Stimulated activated naive CD8-positive, alpha-beta T cell treated with anti-CD3 and anti-CD28 coated beads, Interleukin-15, Interleukin-2, amounts not matched to agents 100 ng/mL and 50 ng/mL, for 24 hours (primary cell): ENCODE data around the gene C1QTNF12.

Experiments used
- H3K27ac Mint-ChIP-seq: one replicate; pipeline ENCODE4 v1.8.0; 2021; ENCODE audit warnings: mild to moderate bottlenecking, mixed read lengths
- H3K27me3 Mint-ChIP-seq: one replicate; pipeline ENCODE4 v1.8.0; 2021; ENCODE audit warnings: mixed read lengths
- H3K36me3 Mint-ChIP-seq: one replicate; pipeline ENCODE4 v1.8.0; 2021; ENCODE audit warnings: low read depth, mixed read lengths
- H3K4me1 Mint-ChIP-seq: one replicate; pipeline ENCODE4 v1.8.0; 2021; ENCODE audit warnings: low read depth, mixed read lengths
- H3K4me3 Mint-ChIP-seq: one replicate; pipeline ENCODE4 v1.8.0; 2021; ENCODE audit warnings: mild to moderate bottlenecking, mixed read lengths
- H3K9me3 Mint-ChIP-seq: one replicate; pipeline ENCODE4 v1.8.0; 2021; ENCODE audit warnings: mixed read lengths

The C1QTNF12 gene

GRCh38 chr1:1246577-1247340 lies at the start of gene C1QTNF12:
C1QTNF12 (minus strand) TSS chr1:1246722; CDS start chr1:1246690, 32 bp downstream.
- no peak within 1 kb of the TSS for H3K27ac Mint-ChIP-seq
- H3K36me3 Mint-ChIP-seq, result no peaks in the 10 kb centered on the region
- no peak within 1 kb of the TSS for H3K4me3 Mint-ChIP-seq
- peaks cover 18% of the 10 kb centered on the region for H3K4me1 Mint-ChIP-seq
- no peaks in the 10 kb centered on the region for H3K9me3 Mint-ChIP-seq
- H3K27me3 Mint-ChIP-seq, result no peaks in the 10 kb centered on the region

- Mint-ChIP-seq H3K9me3 (no peaks in the 10 kb centered on the region), H3K4me1 (no peaks in the 10 kb centered on the region), H3K27ac (peak overlapping the region; percentile 49), H3K36me3 (no peaks in the 10 kb centered on the region), H3K27me3 (no peaks in the 10 kb centered on the region), H3K4me3 (no peak overlapping the region)
These were observed 48.8 kb upstream of the C1QTNF12 start for GRCh38 chr1:1295154-1295923.

- H3K4me1 Mint-ChIP-seq, result no peaks in the 10 kb centered on the region
- no peak overlapping the region for H3K27ac Mint-ChIP-seq
- H3K36me3 Mint-ChIP-seq, result no peaks in the 10 kb centered on the region
- no peaks in the 10 kb centered on the region for H3K9me3 Mint-ChIP-seq
- H3K27me3 Mint-ChIP-seq, result no peaks in the 10 kb centered on the region
- no peak overlapping the region for H3K4me3 Mint-ChIP-seq
These were observed 47.8 kb upstream of the C1QTNF12 start for GRCh38 chr1:1294250-1294890.

GRCh38 chr1:1293263-1294249 lies 47.0 kb upstream of the C1QTNF12 start:
- no peaks in the 10 kb centered on the region for H3K9me3 Mint-ChIP-seq
- no peak overlapping the region for H3K4me3 Mint-ChIP-seq
- H3K27me3 Mint-ChIP-seq, result no peaks in the 10 kb centered on the region
- no peaks in the 10 kb centered on the region for H3K36me3 Mint-ChIP-seq
- H3K27ac Mint-ChIP-seq, result no peak overlapping the region
- H3K4me1 Mint-ChIP-seq, result no peaks in the 10 kb centered on the region

- Mint-ChIP-seq H3K4me3 (no peak overlapping the region), H3K9me3 (no peaks in the 10 kb centered on the region), H3K4me1 (no peaks in the 10 kb centered on the region), H3K27me3 (no peaks in the 10 kb centered on the region), H3K27ac (no peak overlapping the region), H3K36me3 (no peaks in the 10 kb centered on the region)
These were observed 46.3 kb upstream of the C1QTNF12 start for GRCh38 chr1:1292851-1293250.

- no peak overlapping the region for H3K4me3 Mint-ChIP-seq
- no peaks in the 10 kb centered on the region for H3K4me1 Mint-ChIP-seq
- no peaks in the 10 kb centered on the region for H3K9me3 Mint-ChIP-seq
These were observed 45.9 kb upstream of the C1QTNF12 start for GRCh38 chr1:1292442-1292779.

GRCh38 chr1:1291548-1292441 lies 45.3 kb upstream of the C1QTNF12 start:
- H3K27me3 Mint-ChIP-seq, result no peaks in the 10 kb centered on the region
- H3K27ac Mint-ChIP-seq, result no peak overlapping the region
- no peaks in the 10 kb centered on the region for H3K36me3 Mint-ChIP-seq

More at GRCh38 chr1:1292442-1292779, 45.9 kb upstream of the C1QTNF12 start:
- no peaks in the 10 kb centered on the region for H3K27me3 Mint-ChIP-seq
- H3K27ac Mint-ChIP-seq, result no peak overlapping the region
- H3K36me3 Mint-ChIP-seq, result no peaks in the 10 kb centered on the region

GRCh38 chr1:1291023-1291528 lies 44.6 kb upstream of the C1QTNF12 start:
- Mint-ChIP-seq H3K9me3 (no peaks in the 10 kb centered on the region), H3K27me3 (no peaks in the 10 kb centered on the region), H3K27ac (no peak overlapping the region), H3K4me3 (no peak overlapping the region), H3K36me3 (no peaks in the 10 kb centered on the region), H3K4me1 (no peaks in the 10 kb centered on the region)

More at GRCh38 chr1:1291548-1292441, 45.3 kb upstream of the C1QTNF12 start:
- no peaks in the 10 kb centered on the region for H3K4me1 Mint-ChIP-seq
- H3K9me3 Mint-ChIP-seq, result no peaks in the 10 kb centered on the region
- no peak overlapping the region for H3K4me3 Mint-ChIP-seq

- Mint-ChIP-seq H3K4me1 (no peaks in the 10 kb centered on the region), H3K4me3 (no peak overlapping the region), H3K36me3 (no peaks in the 10 kb centered on the region), H3K27me3 (no peaks in the 10 kb centered on the region), H3K27ac (no peak overlapping the region), H3K9me3 (no peaks in the 10 kb centered on the region)
These were observed 43.8 kb upstream of the C1QTNF12 start for GRCh38 chr1:1290238-1290731.

- no peaks in the 10 kb centered on the region for H3K4me1 Mint-ChIP-seq
- H3K36me3 Mint-ChIP-seq, result no peaks in the 10 kb centered on the region
- no peak overlapping the region for H3K27ac Mint-ChIP-seq
- no peaks in the 10 kb centered on the region for H3K27me3 Mint-ChIP-seq
- H3K9me3 Mint-ChIP-seq, result no peaks in the 10 kb centered on the region
- H3K4me3 Mint-ChIP-seq, result no peak overlapping the region
These were observed 41.0 kb upstream of the C1QTNF12 start for GRCh38 chr1:1287288-1288110.

GRCh38 chr1:1286313-1287261 lies 40.1 kb upstream of the C1QTNF12 start:
- no peaks in the 10 kb centered on the region for H3K27me3 Mint-ChIP-seq
- H3K4me3 Mint-ChIP-seq, result no peak overlapping the region
- no peaks in the 10 kb centered on the region for H3K4me1 Mint-ChIP-seq
- no peak overlapping the region for H3K27ac Mint-ChIP-seq
- no peaks in the 10 kb centered on the region for H3K9me3 Mint-ChIP-seq
- H3K36me3 Mint-ChIP-seq, result no peaks in the 10 kb centered on the region
